GM12874 (cell line): Measurements from ENCODE around the gene GCM1.

ENCODE experiments used
- CTCF ChIP-seq: IDR thresholded peaks from 2 replicates; pipeline ENCODE4 v1.5.1; 2011; ENCODE audit warnings: low read depth, mild to moderate bottlenecking, control low read depth, low read length, moderate library complexity; ENCODE audit not compliant: insufficient read depth

The GCM1 gene

GRCh38 chr6:53144802-53145201 is 3.8 kb downstream of the GCM1 start:
- TF ChIP-seq CTCF = no peak

- no peak for TF ChIP-seq CTCF
Measured at GRCh38 chr6:53143710-53144109, 4.9 kb downstream of the GCM1 start.

GRCh38 chr6:53142810-53143209 is 5.8 kb downstream of the GCM1 start:
- TF ChIP-seq CTCF = no peak

GRCh38 chr6:53139841-53140413 is 8.7 kb downstream of the GCM1 start:
- no peak for TF ChIP-seq CTCF

GRCh38 chr6:53136000-53136609 is 12.5 kb downstream of the GCM1 start:
- TF ChIP-seq CTCF = no peak

- no peak for TF ChIP-seq CTCF
Measured at GRCh38 chr6:53134601-53135235, 13.9 kb downstream of the GCM1 start.

- no peak for TF ChIP-seq CTCF
Measured at GRCh38 chr6:53133961-53134360, 14.7 kb downstream of the GCM1 start.
